ENCODE results near the gene SPP2.
A peak's percentile ranks its signal among the peaks of the same experiment; 100 is the strongest.

The SPP2 gene, protein sequence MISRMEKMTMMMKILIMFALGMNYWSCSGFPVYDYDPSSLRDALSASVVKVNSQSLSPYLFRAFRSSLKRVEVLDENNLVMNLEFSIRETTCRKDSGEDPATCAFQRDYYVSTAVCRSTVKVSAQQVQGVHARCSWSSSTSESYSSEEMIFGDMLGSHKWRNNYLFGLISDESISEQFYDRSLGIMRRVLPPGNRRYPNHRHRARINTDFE

DNA sequence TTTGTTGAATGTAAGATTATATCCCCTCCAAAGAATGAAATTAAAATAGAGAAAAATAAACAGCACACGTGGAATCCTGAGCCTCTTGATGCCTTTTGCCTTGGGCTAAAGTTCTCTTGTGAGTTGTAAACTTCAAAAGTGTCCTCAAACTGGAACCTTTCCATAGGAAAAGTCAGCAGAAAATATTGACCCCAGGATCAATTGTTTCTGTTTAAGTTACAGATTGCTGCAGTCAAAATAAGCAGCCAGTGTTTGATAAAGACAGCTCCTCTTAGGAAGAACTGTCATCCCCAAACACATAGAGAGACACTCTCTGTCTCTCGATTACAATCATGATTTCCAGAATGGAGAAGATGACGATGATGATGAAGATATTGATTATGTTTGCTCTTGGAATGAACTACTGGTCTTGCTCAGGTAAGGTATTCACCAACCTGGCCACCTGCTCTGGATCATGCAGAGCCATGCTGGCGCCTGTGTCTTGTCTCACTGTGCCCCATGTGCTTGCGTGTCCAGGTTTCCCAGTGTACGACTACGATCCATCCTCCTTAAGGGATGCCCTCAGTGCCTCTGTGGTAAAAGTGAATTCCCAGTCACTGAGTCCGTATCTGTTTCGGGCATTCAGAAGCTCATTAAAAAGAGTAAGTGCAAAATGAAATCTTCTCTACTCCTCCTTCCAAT lies at the start of gene SPP2:
Gene SPP2, plus strand, starts transcription at position 248 of the 681 bp plus-strand sequence. Its CDS starts 85 bp downstream, at position 333.
- no peak within 1 kb of the TSS for H3K4me2 ChIP-seq
- H3K4me1 ChIP-seq: 0 out of 2 replicates have a peak, but pooled peaks cover 4% of the 10 kb centered on the region
- H3K9ac ChIP-seq: no peak within 1 kb of the TSS
- H3K27me3 ChIP-seq: no peaks in the 10 kb centered on the region
- peaks cover 19% of the 10 kb centered on the region for H3K9me3 ChIP-seq
- TF ChIP-seq Cebpa-rat (IDR thresholded peaks at IDR 0.05): no peak
- no peaks in the 10 kb centered on the region for H3K36me3 ChIP-seq
- no peaks in the 10 kb centered on the region for H4K20me1 ChIP-seq
- H3K27ac ChIP-seq: no peak within 1 kb of the TSS
- no peak within 1 kb of the TSS for H3K4me3 ChIP-seq

DNA sequence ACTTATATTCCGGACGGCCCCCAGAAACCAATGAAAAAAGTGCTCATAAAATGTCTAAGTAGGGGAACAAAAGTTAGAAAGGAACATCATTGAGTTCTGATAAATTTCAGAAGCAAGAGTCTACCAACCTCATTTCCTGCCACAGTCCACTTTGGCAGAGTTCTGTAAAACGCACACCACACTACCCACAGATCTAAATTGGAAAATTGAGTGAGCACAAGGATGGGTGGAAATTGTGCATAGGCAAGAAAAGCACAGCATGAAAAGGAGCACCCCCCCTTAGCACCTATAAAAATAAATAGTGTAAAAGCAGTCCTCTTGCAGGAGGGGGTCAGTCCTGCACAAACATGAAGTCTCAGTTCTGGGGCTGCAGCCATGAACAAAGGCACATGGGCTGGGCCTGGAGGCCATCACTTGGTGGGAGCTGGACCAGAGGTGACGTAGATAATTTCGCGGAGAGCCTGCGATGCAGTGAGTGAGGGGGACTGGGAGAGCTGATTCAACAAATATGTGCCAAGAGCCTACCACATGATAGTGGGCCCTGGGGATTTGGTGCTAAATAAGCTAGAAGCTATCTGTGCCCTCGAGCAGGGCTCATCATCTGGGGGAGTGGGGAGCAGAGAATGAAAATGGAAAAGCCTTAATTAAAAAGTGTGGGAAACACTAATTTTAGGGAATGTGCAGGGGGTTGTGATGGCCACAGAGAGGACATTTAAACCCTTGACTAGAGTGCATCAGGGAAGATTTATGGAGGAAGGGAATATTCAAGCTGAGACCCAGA lies 48.9 kb upstream of the SPP2 start:
- Histone ChIP-seq H4K20me1 (no peaks in the 10 kb centered on the region), H3K9ac (no peak overlapping the region), H3K9me3 (no peaks in the 10 kb centered on the region), H3K4me2 (peak overlapping the region; percentile 64), H3K36me3 (no peaks in the 10 kb centered on the region), H3K27ac (no peak overlapping the region), H3K4me3 (no peak overlapping the region), H3K4me1 (peaks cover 45% of the 10 kb centered on the region), H3K27me3 (no peaks in the 10 kb centered on the region)
- TF ChIP-seq Cebpa-rat (IDR thresholded peaks at IDR 0.05): no peak

DNA sequence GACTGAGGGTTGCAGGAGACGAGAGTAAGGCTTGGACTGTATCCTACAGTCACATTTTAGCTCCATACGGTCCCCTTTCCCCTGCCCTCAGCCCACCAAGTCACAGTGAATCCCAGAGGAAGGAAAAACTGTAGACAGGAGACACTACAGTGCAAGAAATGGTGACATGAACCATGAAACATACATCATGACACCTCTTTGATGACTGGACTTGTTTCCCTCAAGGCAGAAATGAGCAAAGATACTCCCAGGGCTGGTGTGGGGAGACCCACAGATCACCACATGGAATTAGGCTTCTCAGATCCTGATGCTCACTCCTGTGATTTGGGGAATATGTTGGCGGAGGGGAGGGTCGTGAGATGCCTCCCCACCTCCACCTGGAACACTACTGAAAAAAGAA lies 48.2 kb upstream of the SPP2 start:
- Histone ChIP-seq H3K9me3 (no peaks in the 10 kb centered on the region), H3K36me3 (no peaks in the 10 kb centered on the region), H3K27me3 (no peaks in the 10 kb centered on the region), H3K27ac (no peak overlapping the region), H3K9ac (no peak overlapping the region), H4K20me1 (no peaks in the 10 kb centered on the region), H3K4me2 (peak overlapping the region; percentile 64), H3K4me3 (no peak overlapping the region), H3K4me1 (peaks cover 45% of the 10 kb centered on the region)
- TF ChIP-seq Cebpa-rat (IDR thresholded peaks at IDR 0.05): no peak

DNA sequence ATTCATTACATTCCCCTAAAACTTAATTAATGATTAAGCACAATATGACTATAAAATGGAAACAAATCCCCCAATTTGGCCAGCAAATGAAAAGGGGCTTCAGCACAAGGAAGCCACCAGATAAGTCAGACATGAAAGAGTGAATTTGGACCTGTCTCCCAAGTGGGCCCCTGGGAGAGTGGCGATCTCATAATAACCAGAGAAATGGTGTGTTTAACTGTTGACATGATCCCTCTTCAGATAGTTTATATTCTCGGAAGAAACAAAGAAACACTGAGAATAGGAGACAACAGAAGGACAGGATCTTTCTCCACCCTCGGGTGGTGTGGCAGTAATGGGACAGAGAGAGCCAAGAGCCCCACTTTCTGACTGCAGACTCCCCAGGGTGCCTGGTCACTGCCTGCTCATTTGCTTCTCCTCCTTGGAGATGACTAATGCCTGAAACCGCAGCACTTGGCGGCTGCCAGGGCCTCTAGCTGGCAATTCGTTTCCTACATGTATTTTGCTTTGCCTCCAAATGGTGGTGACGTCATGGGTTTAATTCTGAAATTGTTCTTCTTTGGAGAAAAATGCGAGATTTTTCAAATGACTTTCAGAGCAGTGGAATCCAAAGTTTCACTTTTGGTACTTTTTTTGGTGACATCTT lies 46.4 kb upstream of the SPP2 start:
- Histone ChIP-seq H3K4me1 (peaks cover 39% of the 10 kb centered on the region), H3K36me3 (no peaks in the 10 kb centered on the region), H4K20me1 (no peaks in the 10 kb centered on the region), H3K9ac (no peak overlapping the region), H3K27ac (no peak overlapping the region), H3K4me2 (peak overlapping the region; percentile 51), H3K27me3 (no peaks in the 10 kb centered on the region), H3K9me3 (no peaks in the 10 kb centered on the region), H3K4me3 (no peak overlapping the region)
- TF ChIP-seq Cebpa-rat (IDR thresholded peaks at IDR 0.05): no peak

DNA sequence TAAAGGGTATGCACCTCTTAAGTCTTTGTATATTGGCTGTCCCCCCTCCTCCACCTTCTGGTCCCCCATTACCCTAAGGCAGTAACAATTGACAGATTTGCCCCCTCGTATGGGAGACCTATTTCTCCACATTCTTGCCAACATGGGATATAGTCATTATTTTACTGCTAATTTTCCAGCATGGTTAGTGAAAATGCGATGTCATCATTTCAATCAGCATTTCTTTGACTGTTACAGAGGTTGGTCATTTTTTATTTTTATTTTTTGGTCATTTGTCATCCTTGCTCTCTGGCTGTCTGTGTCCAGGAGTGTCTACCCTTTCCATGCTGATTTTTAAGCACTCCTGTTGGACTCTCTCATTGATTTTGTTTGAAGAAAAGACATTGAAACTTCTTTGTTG lies 45.4 kb upstream of the SPP2 start:
- Histone ChIP-seq H3K4me2 (no peak overlapping the region), H3K9me3 (no peaks in the 10 kb centered on the region), H3K9ac (no peak overlapping the region), H3K27ac (no peak overlapping the region), H3K4me1 (peaks cover 39% of the 10 kb centered on the region), H3K27me3 (no peaks in the 10 kb centered on the region), H3K4me3 (no peak overlapping the region), H3K36me3 (no peaks in the 10 kb centered on the region), H4K20me1 (no peaks in the 10 kb centered on the region)
- TF ChIP-seq Cebpa-rat (IDR thresholded peaks at IDR 0.05): no peak

DNA sequence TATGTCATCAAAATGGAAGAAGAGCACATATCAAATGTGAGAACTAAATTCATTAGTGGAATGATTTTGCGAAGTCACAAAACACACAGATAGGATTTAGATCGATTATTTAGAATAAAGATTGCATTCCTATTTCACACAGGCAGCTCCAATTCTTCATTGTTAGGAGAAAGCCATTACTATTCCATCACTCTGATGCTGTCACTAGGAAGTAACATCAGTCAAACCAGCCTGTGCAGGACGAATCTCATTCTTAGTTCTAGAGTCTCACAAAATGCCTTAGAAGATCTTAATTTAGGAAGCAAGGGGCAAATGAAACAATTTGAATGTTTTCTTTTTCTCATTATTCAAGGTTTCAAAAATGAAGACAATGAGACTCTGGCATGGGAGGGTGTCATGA lies 44.0 kb upstream of the SPP2 start:
- H3K36me3 ChIP-seq: no peaks in the 10 kb centered on the region
- H4K20me1 ChIP-seq: no peaks in the 10 kb centered on the region
- no peak overlapping the region for H3K4me3 ChIP-seq
- H3K9me3 ChIP-seq: peaks cover 7% of the 10 kb centered on the region; the same call in 1 of the 2 replicates
- H3K4me2 ChIP-seq: no peak overlapping the region
- peaks cover 28% of the 10 kb centered on the region for H3K4me1 ChIP-seq
- H3K9ac ChIP-seq: no peak overlapping the region
- TF ChIP-seq Cebpa-rat (IDR thresholded peaks at IDR 0.05): no peak
- no peaks in the 10 kb centered on the region for H3K27me3 ChIP-seq
- no peak overlapping the region for H3K27ac ChIP-seq

DNA sequence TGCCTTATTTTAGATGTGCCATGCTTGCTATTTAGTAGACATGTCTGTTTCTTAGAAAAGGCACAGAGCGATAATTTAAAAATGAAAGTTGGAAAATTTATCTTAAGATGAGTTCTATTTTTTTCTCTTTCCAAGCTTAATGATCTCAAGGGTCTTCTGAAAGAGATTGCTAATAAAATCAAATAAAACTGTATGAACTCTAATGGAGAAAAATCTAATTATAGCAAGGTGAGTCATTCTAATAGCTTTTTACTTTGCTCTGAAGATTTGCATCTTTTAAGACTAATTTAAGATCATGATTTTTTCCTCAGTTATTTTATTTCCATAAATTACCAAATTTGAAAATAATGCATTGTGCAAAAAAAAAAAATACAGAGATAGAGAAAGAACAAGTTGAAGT lies 36.1 kb upstream of the SPP2 start:
- Histone ChIP-seq H3K9ac (no peak overlapping the region), H3K27me3 (no peaks in the 10 kb centered on the region), H4K20me1 (no peaks in the 10 kb centered on the region), H3K4me3 (no peak overlapping the region), H3K27ac (no peak overlapping the region), H3K4me1 (peaks cover 11% of the 10 kb centered on the region), H3K4me2 (no peak overlapping the region), H3K9me3 (peaks cover 8% of the 10 kb centered on the region; the same call in 1 of the 2 replicates), H3K36me3 (no peaks in the 10 kb centered on the region)
- TF ChIP-seq Cebpa-rat (IDR thresholded peaks at IDR 0.05): no peak

DNA sequence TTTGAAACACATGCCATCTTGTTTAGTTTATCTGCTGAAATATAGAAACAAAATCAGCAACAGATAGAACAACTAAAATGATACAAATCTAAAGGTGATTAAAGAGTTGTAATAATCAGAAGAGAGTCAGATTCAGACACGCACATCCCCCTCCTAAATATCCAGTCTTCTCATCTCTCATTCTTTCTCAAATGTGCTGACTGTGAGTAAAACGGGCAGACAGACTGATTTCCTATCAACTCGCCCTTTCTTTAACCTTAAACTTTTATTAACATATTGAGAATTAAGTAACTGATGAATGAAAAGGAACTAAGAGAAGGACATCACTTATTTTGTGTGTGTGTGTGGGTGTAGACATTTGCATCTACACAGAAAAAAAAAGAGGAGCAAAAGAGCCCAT lies 34.6 kb upstream of the SPP2 start:
- Histone ChIP-seq H3K9ac (no peak overlapping the region), H3K27me3 (no peaks in the 10 kb centered on the region), H3K4me2 (no peak overlapping the region), H3K27ac (no peak overlapping the region), H3K4me1 (peaks cover 11% of the 10 kb centered on the region), H4K20me1 (no peaks in the 10 kb centered on the region), H3K4me3 (no peak overlapping the region), H3K9me3 (peaks cover 11% of the 10 kb centered on the region; the same call in 1 of the 2 replicates), H3K36me3 (no peaks in the 10 kb centered on the region)
- TF ChIP-seq Cebpa-rat (IDR thresholded peaks at IDR 0.05): no peak

DNA sequence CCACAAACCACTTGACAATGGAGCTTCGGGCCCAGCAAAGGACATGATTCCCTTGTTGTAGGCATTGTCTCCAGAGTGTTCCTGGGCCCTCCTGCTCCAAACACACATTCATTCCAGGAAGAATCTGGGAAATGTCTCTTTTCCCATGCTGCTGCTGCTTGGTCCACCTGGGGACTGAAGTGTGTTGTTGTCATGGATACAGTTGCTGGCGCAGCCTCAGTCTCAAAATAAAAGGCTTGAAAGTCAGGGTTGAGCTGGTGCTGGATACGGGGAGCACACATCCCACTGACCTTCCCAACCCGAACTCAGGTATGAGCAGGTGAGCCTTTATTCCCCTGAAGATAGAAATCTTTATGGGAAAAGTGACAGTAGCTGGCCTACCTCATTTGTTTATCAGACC lies 30.6 kb upstream of the SPP2 start:
- Histone ChIP-seq H3K4me1 (peaks cover 20% of the 10 kb centered on the region), H3K4me2 (no peak overlapping the region), H3K9ac (no peak overlapping the region), H3K4me3 (no peak overlapping the region), H4K20me1 (no peaks in the 10 kb centered on the region), H3K9me3 (peaks cover 33% of the 10 kb centered on the region), H3K36me3 (peaks cover 9% of the 10 kb centered on the region; the same call in 1 of the 2 replicates), H3K27me3 (no peaks in the 10 kb centered on the region), H3K27ac (no peak overlapping the region)
- no peak for TF ChIP-seq Cebpa-rat (IDR thresholded peaks at IDR 0.05)
